Mesendoderm (in vitro differentiated cells): ENCODE data around the gene FILIP1L.

ENCODE experiments used
- DNase-seq: peaks from one replicate; pipeline ENCODE4 v3.0.0; 2013
- H2AK5ac ChIP-seq: 2 replicates; pipeline ENCODE4 v1.6.1; 2013; ENCODE audit warnings: low read length, inconsistent platforms
- H2BK120ac ChIP-seq: 2 replicates; pipeline ENCODE4 v1.6.1; 2013; ENCODE audit warnings: low read depth, mild to moderate bottlenecking, low read length, moderate library complexity, mixed read lengths
- H2BK15ac ChIP-seq: replicated peaks from 2 replicates; pipeline ENCODE4 v1.6.1; 2013; ENCODE audit warnings: low read depth, mild to moderate bottlenecking, moderate library complexity
- H2BK5ac ChIP-seq: 2 replicates; pipeline ENCODE4 v1.6.1; 2013; ENCODE audit warnings: low read length, inconsistent platforms
- H3K18ac ChIP-seq: 2 replicates; pipeline ENCODE4 v1.6.1; 2013; ENCODE audit warnings: mild to moderate bottlenecking, low read length, mixed read lengths
- H3K23ac ChIP-seq: one replicate; pipeline ENCODE4 v1.6.1; 2013; ENCODE audit warnings: low read length
- H3K27ac ChIP-seq: 2 replicates; pipeline ENCODE4 v1.5.1; 2013; ENCODE audit warnings: low read depth, mild to moderate bottlenecking, inconsistent platforms, low read length, moderate library complexity
- H3K27me3 ChIP-seq: 2 replicates; pipeline ENCODE4 v1.6.1; 2013; ENCODE audit warnings: low read length, control low read depth, mild to moderate bottlenecking, inconsistent platforms; ENCODE audit not compliant: insufficient read depth, poor library complexity
- H3K36me3 ChIP-seq: 2 replicates; pipeline ENCODE4 v1.6.1; 2013; ENCODE audit warnings: low read length, inconsistent platforms; ENCODE audit not compliant: control insufficient read depth, insufficient read depth
- H3K4ac ChIP-seq: one replicate; pipeline ENCODE4 v1.6.1; 2013; ENCODE audit warnings: low read depth, mild to moderate bottlenecking, low read length, moderate library complexity
- H3K4me1 ChIP-seq: 2 replicates; pipeline ENCODE4 v1.6.1; 2013; ENCODE audit warnings: low read depth, low read length, inconsistent platforms; ENCODE audit not compliant: control insufficient read depth
- H3K4me2 ChIP-seq: 2 replicates; pipeline ENCODE4 v1.6.1; 2013; ENCODE audit warnings: low read length
- H3K4me3 ChIP-seq: 2 replicates; pipeline ENCODE4 v1.5.1; 2013; ENCODE audit warnings: mild to moderate bottlenecking, low read length
- H3K56ac ChIP-seq: one replicate; pipeline ENCODE4 v1.6.1; 2013; ENCODE audit warnings: low read length
- H3K79me1 ChIP-seq: 2 replicates; pipeline ENCODE4 v1.6.1; 2013; ENCODE audit warnings: low read length, inconsistent platforms
- H3K79me2 ChIP-seq: 2 replicates; pipeline ENCODE4 v1.6.1; 2013; ENCODE audit warnings: mild to moderate bottlenecking, low read length; ENCODE audit not compliant: control insufficient read depth, insufficient read depth
- H3K9ac ChIP-seq: 2 replicates; pipeline ENCODE4 v1.6.1; 2013; ENCODE audit warnings: low read length, inconsistent platforms
- H4K5ac ChIP-seq: one replicate; pipeline ENCODE4 v1.6.1; 2013; ENCODE audit warnings: low read length
- H4K8ac ChIP-seq: one replicate; pipeline ENCODE4 v1.6.1; 2013; ENCODE audit warnings: low read depth, mild to moderate bottlenecking, control low read depth, low read length, moderate library complexity
- WGBS: extraction: QIAGEN DNeasy Blood & Tissue Kit; methylation state at CpG from one replicate; pipeline ENCODE4 v1.1.7; 2013; ENCODE audit warnings: low lambda C conversion rate, missing lambda C conversion rate; ENCODE audit not compliant: insufficient coverage; ENCODE audit errors: extremely low coverage; 5-methylcytosine and 5-hydroxymethylcytosine counted together

The FILIP1L gene

GRCh38 chr3:100131241-100131640 lies 16.9 kb upstream of the FILIP1L start:
- no peak overlapping the region for H3K56ac ChIP-seq
- H3K4me3 ChIP-seq: no peak overlapping the region
- H4K8ac ChIP-seq: no peak overlapping the region
- H3K27ac ChIP-seq: no peak overlapping the region
- WGBS: no CpG with 5 or more reads among the region's 6 CpGs
- H3K79me1 ChIP-seq: no peaks in the 10 kb centered on the region
- DNase-seq: no peak
- H2BK5ac ChIP-seq: no peak overlapping the region
- no peak overlapping the region for H3K18ac ChIP-seq
- H3K23ac ChIP-seq: no peak overlapping the region
- no peak overlapping the region for H4K5ac ChIP-seq
- H3K36me3 ChIP-seq: no peaks in the 10 kb centered on the region
- no peak overlapping the region for H2AK5ac ChIP-seq
- no peaks in the 10 kb centered on the region for H3K27me3 ChIP-seq
- no peak overlapping the region for H3K9ac ChIP-seq
- no peaks in the 10 kb centered on the region for H3K79me2 ChIP-seq
- no peak overlapping the region for H3K4ac ChIP-seq
- no peaks in the 10 kb centered on the region for H3K4me1 ChIP-seq
- H2BK15ac ChIP-seq: no peak overlapping the region
- H2BK120ac ChIP-seq: no peak overlapping the region
- no peak overlapping the region for H3K4me2 ChIP-seq

GRCh38 chr3:100129941-100130340 lies 15.6 kb upstream of the FILIP1L start:
- Histone ChIP-seq H4K8ac (no peak overlapping the region), H3K4me1 (no peaks in the 10 kb centered on the region), H3K4ac (no peak overlapping the region), H3K23ac (no peak overlapping the region), H3K4me3 (no peak overlapping the region), H3K9ac (no peak overlapping the region), H3K79me1 (no peaks in the 10 kb centered on the region), H3K4me2 (no peak overlapping the region), H4K5ac (no peak overlapping the region), H2BK15ac (no peak overlapping the region), H3K27me3 (no peaks in the 10 kb centered on the region), H3K27ac (no peak overlapping the region), H3K36me3 (no peaks in the 10 kb centered on the region), H3K18ac (no peak overlapping the region), H2BK120ac (no peak overlapping the region), H3K56ac (no peak overlapping the region), H3K79me2 (no peaks in the 10 kb centered on the region), H2AK5ac (no peak overlapping the region), H2BK5ac (no peak overlapping the region)
- no peak for DNase-seq
- WGBS: no CpG with 5 or more reads among the region's 1 CpG

GRCh38 chr3:100128565-100128964 lies 14.3 kb upstream of the FILIP1L start:
- Histone ChIP-seq H3K18ac (no peak overlapping the region), H3K36me3 (no peaks in the 10 kb centered on the region), H3K56ac (no peak overlapping the region), H2BK5ac (no peak overlapping the region), H3K27ac (no peak overlapping the region), H3K4me2 (no peak overlapping the region), H2AK5ac (no peak overlapping the region), H3K4me3 (no peak overlapping the region), H3K4me1 (no peaks in the 10 kb centered on the region), H3K9ac (no peak overlapping the region), H2BK15ac (no peak overlapping the region), H3K4ac (no peak overlapping the region), H2BK120ac (no peak overlapping the region), H4K5ac (no peak overlapping the region), H3K79me2 (no peaks in the 10 kb centered on the region), H4K8ac (no peak overlapping the region), H3K27me3 (no peaks in the 10 kb centered on the region), H3K79me1 (no peaks in the 10 kb centered on the region), H3K23ac (no peak overlapping the region)
- WGBS: no CpG with 5 or more reads among the region's 5 CpGs
- no peak for DNase-seq

- H3K79me2 ChIP-seq: no peaks in the 10 kb centered on the region
- no peak overlapping the region for H3K56ac ChIP-seq
- H3K4me1 ChIP-seq: no peaks in the 10 kb centered on the region
- H2BK5ac ChIP-seq: no peak overlapping the region
- no peak overlapping the region for H4K5ac ChIP-seq
- H3K27ac ChIP-seq: no peak overlapping the region
- no peak for DNase-seq
- H3K79me1 ChIP-seq: no peaks in the 10 kb centered on the region
- no peak overlapping the region for H3K18ac ChIP-seq
- H2BK15ac ChIP-seq: no peak overlapping the region
- H2AK5ac ChIP-seq: no peak overlapping the region
- no peaks in the 10 kb centered on the region for H3K36me3 ChIP-seq
- no peak overlapping the region for H2BK120ac ChIP-seq
- no peak overlapping the region for H3K9ac ChIP-seq
- no peak overlapping the region for H3K4ac ChIP-seq
- H4K8ac ChIP-seq: no peak overlapping the region
- H3K27me3 ChIP-seq: no peaks in the 10 kb centered on the region
- no CpG with 5 or more reads among the region's 2 CpGs for WGBS
- no peak overlapping the region for H3K4me2 ChIP-seq
- H3K4me3 ChIP-seq: no peak overlapping the region
- no peak overlapping the region for H3K23ac ChIP-seq
Measured at GRCh38 chr3:100127792-100128191, 13.5 kb upstream of the FILIP1L start.

- Histone ChIP-seq H3K4me3 (no peak overlapping the region), H3K4ac (no peak overlapping the region)
- WGBS: no CpG with 5 or more reads among the region's 5 CpGs
Measured at GRCh38 chr3:100125161-100125938, 11.0 kb upstream of the FILIP1L start.

More at GRCh38 chr3:100125161-100125938, 11.0 kb upstream of the FILIP1L start:
- Histone ChIP-seq H3K79me1 (no peaks in the 10 kb centered on the region), H4K8ac (no peak overlapping the region), H3K4me1 (peaks cover 4% of the 10 kb centered on the region), H3K23ac (no peak overlapping the region), H2AK5ac (no peak overlapping the region), H2BK15ac (no peak overlapping the region), H3K36me3 (no peaks in the 10 kb centered on the region), H2BK120ac (no peak overlapping the region), H3K4me2 (no peak overlapping the region), H3K18ac (no peak overlapping the region), H3K56ac (no peak overlapping the region), H3K27ac (no peak overlapping the region), H3K9ac (no peak overlapping the region), H4K5ac (no peak overlapping the region), H3K79me2 (no peaks in the 10 kb centered on the region), H3K27me3 (no peaks in the 10 kb centered on the region), H2BK5ac (no peak overlapping the region)
- no peak for DNase-seq
